GM13977 (cell line): Measurements from ENCODE around the gene PUM1.

Source experiments
- DNase-seq: peaks from one replicate; pipeline ENCODE4 v3.0.0; 2012; ENCODE audit warnings: low spot score
- in situ Hi-C: fragments of 300-500 bp; cut with MboI; formaldehyde crosslinking; loops from one replicate; pipeline ENCODE4 v1.12.0; 2022; ENCODE audit warnings: low sequenced_read_pairs, low pct_unique_long_range_greater_than_20kb, mixed read lengths, inconsistent platforms; ENCODE audit not compliant: unreplicated experiment
- TF ChIP-seq, protein P1 (sequence below): IDR thresholded peaks from 2 replicates; pipeline ENCODE4 v1.5.1; 2012; ENCODE audit warnings: mild to moderate bottlenecking, control low read depth; ENCODE audit not compliant: insufficient read depth; ENCODE audit errors: extremely low read depth, missing control alignments

The PUM1 gene

DNA sequence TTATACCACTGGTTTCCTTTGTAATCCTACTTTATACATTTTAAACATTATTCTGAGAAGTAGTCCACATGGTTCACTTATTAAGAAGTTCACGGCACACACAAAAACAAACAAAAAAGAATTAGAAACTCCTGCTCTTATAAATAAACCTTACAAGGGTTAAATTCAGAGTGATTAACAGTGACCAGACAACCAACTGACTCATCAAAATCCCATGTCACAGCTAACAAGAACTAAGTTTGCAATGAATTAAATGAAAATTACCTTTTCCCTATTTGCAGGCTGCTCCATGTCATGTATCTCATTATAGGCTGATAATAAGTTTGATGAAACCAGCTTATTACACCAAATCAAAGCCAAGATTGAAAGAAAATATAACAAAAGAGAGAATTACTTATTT, 77.5 kb downstream of the PUM1 start:
- TF ChIP-seq, protein P1, sequence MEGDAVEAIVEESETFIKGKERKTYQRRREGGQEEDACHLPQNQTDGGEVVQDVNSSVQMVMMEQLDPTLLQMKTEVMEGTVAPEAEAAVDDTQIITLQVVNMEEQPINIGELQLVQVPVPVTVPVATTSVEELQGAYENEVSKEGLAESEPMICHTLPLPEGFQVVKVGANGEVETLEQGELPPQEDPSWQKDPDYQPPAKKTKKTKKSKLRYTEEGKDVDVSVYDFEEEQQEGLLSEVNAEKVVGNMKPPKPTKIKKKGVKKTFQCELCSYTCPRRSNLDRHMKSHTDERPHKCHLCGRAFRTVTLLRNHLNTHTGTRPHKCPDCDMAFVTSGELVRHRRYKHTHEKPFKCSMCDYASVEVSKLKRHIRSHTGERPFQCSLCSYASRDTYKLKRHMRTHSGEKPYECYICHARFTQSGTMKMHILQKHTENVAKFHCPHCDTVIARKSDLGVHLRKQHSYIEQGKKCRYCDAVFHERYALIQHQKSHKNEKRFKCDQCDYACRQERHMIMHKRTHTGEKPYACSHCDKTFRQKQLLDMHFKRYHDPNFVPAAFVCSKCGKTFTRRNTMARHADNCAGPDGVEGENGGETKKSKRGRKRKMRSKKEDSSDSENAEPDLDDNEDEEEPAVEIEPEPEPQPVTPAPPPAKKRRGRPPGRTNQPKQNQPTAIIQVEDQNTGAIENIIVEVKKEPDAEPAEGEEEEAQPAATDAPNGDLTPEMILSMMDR = no peak
- in situ Hi-C loops = no loop called here
- no peak for DNase-seq

- TF ChIP-seq, protein P1 = no peak
- DNase-seq = no peak
- in situ Hi-C loops = no loop called here
These were observed 78.8 kb downstream of the PUM1 start for GRCh38 chr1:30986755-30987154.

DNA sequence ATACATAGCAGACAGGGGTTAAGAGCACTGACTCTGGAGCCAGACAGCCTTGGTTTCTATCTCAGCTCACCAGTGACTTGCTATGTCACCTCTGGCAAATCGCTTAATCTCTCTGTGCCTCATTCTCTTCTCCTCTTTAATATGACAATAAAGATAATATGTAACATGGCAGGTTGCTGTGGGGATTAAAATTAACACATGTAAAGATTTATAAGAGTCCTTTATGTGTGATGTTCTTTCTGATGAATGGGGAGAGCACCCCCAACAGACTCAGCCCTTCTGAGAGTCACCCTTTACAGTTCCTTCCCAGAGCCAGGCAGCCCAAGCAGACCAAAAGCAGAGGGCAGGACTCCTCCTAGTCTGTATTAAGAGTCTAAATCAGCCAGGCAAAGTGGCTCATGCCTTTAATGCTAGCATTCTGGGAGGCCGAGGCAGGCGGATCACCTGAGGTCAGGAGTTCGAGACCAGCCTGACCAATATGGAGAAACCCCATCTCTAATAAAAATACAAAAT, 80.5 kb downstream of the PUM1 start:
- in situ Hi-C loops = no loop called here
- no peak for DNase-seq
- TF ChIP-seq, protein P1 = no peak

DNA sequence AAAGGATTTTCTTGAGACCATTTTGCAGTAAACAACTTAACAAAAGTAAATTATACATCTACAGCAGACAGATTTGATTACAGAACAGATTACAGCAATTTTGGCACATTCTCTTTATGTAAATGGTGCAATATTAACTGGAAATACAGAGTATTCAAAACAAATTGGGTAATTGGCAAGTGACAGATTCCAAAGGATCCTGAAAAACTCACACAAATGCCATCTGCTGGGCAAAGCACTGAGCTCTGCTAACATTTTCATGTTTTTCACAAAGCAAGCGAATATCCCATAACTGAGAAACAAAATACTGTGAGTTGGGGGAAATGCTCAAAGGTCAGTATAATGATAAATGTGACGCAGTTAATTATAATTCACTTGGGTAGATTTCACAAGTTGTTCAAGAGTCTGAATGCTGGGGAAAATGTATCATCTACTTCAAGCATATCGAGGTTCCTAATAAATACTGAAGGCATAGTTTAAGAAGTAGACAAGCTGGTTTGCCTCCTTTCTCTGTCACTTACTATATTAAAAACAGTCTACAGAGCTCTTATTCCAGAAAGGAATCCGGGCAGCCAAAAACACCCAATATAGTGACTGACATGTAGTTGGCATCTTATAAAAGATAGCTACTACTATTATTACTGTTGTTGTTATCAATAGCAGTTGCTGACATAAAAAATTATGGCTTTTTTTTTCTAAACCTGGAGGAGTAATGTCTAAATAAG, 81.2 kb downstream of the PUM1 start:
- TF ChIP-seq, protein P1 = no peak
- no peak for DNase-seq
- in situ Hi-C loops = no loop called here

- no peak for DNase-seq
- in situ Hi-C loops = no loop called here
- TF ChIP-seq, protein P1 = no peak
These were observed 82.6 kb downstream of the PUM1 start for GRCh38 chr1:30982937-30983336.

DNA sequence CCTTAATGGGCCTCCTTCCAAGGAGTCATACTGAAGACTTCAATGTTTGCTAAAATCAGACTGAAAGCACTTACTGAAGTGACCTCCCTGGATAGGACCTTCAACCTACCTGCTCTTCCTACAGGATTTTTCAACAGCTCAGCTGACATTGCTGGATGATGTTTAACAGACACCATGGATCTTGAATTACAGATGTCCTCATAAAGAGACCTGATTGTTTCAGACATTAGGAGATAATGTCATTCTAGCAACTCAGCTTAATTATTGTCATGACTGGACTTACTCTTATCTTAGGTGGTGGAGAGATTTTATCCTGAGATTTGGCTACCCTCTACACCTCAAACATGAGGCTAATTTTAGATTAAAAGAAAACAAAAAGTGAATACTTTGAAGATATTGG, 83.1 kb downstream of the PUM1 start:
- in situ Hi-C loops = no loop called here
- no peak for DNase-seq
- TF ChIP-seq, protein P1 = no peak

DNA sequence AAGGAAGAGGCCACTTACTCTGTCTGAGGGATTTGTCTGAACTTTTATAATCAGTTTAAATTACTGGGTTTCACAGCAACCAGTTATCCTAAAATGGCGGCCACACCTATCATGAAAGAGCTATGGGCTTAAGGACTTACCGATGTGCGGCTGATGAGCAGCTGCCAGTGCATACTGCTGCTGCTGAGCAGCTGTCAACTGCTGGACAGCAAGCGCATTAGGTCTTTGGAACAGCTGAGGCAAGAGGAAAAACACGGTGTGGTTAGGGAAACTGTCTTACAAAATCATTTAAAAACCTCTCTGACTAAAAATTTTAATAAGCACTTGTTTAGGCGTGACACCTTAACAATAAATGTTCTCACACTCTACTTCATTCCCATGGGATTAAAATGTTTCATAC, 84.3 kb downstream of the PUM1 start:
- TF ChIP-seq, protein P1 = no peak
- DNase-seq = no peak
- in situ Hi-C loops = no loop called here
